Activated CD8-positive, alpha-beta memory T cell treated with anti-CD3 and anti-CD28 coated beads for 36 hours (primary cell): Measurements from ENCODE around the gene HLA-F. TPM values are rescaled to one million over a fixed set of nuclear protein-coding genes. Genes with fewer than 3 reads are reported as not detected.

Source experiments
- CTCF ChIA-PET: fragments of 350-600 bp; sonication (Branson Sonifier 250); formaldehyde crosslinking; loops from one replicate; lab custom pipeline; 2021; ENCODE audit warnings: antibody characterized with exemption; lab: Charles Lee
- POLR2A ChIA-PET: fragments of 350-600 bp; sonication (Branson Sonifier 250); formaldehyde crosslinking; loops from one replicate; lab custom pipeline; 2021; ENCODE audit warnings: antibody characterized with exemption; lab: Charles Lee
- total RNA-seq, 2 experiments: library from RNA; stranded (reverse); gene quantifications; one replicate each; pipeline ENCODE4 v1.2.3, GENCODE V29; 2021

HLA-F gene
- total RNA-seq, result 100 to 1,000 TPM; 135 to 136 TPM

- ChIA-PET CTCF (interaction anchor here (0.7 to 1.2 kb wide), 2 partner anchors 11 to 13 kb away, joined by 3 to 4 read pairs; no protein-coding TSS in a partner anchor), POLR2A (no interaction called here)
These were observed at the start of gene HLA-F for GRCh38 chr6:29723262-29723665. Gene HLA-F, plus strand, starts transcription at chr6:29723434. Its CDS starts 30 bp downstream, at chr6:29723464.

- ChIA-PET POLR2A (no interaction called here), CTCF (no interaction called here)
These were observed 49.2 kb upstream of the HLA-F start for GRCh38 chr6:29674008-29674407.

GRCh38 chr6:29675561-29675960 lies 47.7 kb upstream of the HLA-F start:
- ChIA-PET CTCF (interaction anchor here (1.4 kb wide), 1 partner anchor 22 kb away, joined by 6 read pairs; no protein-coding TSS in a partner anchor), POLR2A (no interaction called here)

DNA sequence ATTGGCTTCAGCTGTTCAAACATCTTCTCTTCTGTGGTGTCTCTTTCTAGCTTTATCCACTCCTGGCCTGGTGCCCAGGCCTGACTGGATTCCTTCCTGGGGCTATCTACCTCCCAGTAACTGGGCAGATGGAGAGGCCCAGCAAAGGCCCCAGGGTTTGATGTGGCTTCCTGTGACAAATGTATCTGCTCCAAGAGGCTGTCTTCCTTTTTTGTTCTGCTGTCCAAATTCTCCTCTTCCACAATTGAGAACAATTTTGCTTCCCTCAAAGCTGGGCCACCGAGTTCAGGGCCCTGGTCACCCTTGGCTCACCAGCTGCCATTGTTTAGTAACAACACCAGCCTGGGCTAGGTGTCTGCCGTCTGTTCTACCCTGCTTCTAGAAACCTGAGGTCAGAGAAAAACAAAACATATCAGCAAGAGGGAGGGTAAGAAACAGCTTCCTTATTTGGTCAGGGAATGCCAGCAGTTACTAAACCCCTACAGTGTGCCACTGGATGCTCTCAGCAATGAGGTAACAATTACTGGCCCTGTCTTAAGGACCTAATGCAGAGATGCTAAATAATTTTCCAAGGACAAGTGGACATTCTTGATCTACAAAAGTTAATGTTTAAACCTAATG lies 46.1 kb upstream of the HLA-F start:
- ChIA-PET CTCF (no interaction called here), POLR2A (no interaction called here)

DNA sequence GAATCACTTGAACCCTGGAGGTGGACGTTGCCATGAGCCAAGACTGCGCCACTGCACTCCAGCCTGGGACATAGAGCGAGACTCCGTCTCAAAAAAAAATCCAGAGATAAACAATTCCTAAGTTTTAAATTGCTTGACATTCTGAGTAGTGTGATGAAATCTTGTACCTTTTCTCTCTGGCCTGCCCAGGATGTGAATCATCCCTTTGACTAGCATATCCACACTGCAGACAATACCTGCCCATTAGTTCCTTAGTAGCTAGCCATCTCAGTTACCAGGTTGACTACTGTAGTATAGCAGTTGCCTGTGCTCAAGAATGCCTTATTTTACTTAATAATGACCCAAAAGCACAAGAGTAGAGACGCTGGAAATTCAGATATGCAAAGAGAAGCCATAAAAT lies 45.1 kb upstream of the HLA-F start:
- CTCF ChIA-PET, result no interaction called here
- POLR2A ChIA-PET, result no interaction called here

DNA sequence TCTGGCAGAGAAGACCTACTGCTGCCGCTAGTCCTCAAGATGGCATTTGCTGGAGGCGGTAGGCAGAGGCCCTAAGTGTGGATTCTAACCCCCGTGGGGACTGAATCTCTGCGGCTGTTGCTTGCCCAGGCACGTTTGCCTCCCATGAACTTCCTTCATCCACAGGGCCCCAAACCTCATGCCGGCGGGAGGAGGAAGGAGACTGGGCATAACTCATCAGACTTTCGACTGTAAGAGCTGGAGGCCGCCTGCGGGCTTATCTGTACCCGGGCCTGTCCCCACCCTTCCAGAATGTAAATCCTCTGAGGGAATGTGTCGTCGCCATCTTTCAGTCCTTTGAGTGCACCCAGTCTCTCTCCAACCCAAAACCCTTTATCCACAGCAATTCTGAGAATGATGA lies 43.3 kb upstream of the HLA-F start:
- ChIA-PET CTCF (interaction anchor here (0.6 to 1.9 kb wide), 3 partner anchors 27 to 1600 kb away, joined by 3 to 8 read pairs (median 3); partner anchors contain the start of gene ZNF165), POLR2A (no interaction called here)

DNA sequence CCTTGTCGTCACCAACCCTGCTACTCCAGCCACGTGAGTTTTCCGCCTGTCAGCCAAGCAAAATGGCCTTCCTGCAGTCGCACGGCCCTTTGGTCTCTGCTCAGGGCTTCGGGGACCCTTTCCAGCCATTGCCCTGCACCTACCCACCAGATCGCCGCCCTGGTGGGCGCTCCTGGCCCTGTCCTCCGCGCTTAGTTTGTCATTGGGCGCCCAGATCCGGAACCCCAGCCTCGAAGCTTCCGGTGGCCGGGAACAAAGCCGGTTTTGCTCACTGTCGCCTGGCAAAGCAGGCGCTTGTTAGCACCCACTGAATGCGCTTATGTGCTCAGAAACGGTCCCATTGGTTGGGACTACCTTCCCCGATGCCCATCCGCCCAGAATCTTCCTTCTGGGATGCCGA lies 42.8 kb upstream of the HLA-F start:
- ChIA-PET CTCF (interaction anchor here (0.6 to 1.9 kb wide), 4 partner anchors 28 to 1600 kb away, joined by 3 to 8 read pairs (median 3); partner anchors contain the start of gene ZNF165), POLR2A (no interaction called here)

- ChIA-PET POLR2A (interaction anchor here (0.6 kb wide), 1 partner anchor 284 kb away, joined by 10 read pairs; no protein-coding TSS in a partner anchor), CTCF (interaction anchor here (0.6 to 1.9 kb wide), 4 partner anchors 28 to 46 kb away, joined by 3 to 8 read pairs (median 3); no protein-coding TSS in a partner anchor)
These were observed 42.3 kb upstream of the HLA-F start, which contains the start of gene ZFP57 for GRCh38 chr6:29680904-29681303. Gene ZFP57, minus strand, starts transcription at chr6:29681152. Its CDS starts 4,149 bp downstream, at chr6:29677003.

GRCh38 chr6:29681811-29682210 lies 41.4 kb upstream of the HLA-F start:
- CTCF ChIA-PET, result interaction anchor here (1.2 to 1.9 kb wide), 2 partner anchors 29 to 32 kb away, joined by 3 to 8 read pairs; no protein-coding TSS in a partner anchor
- POLR2A ChIA-PET, result no interaction called here

DNA sequence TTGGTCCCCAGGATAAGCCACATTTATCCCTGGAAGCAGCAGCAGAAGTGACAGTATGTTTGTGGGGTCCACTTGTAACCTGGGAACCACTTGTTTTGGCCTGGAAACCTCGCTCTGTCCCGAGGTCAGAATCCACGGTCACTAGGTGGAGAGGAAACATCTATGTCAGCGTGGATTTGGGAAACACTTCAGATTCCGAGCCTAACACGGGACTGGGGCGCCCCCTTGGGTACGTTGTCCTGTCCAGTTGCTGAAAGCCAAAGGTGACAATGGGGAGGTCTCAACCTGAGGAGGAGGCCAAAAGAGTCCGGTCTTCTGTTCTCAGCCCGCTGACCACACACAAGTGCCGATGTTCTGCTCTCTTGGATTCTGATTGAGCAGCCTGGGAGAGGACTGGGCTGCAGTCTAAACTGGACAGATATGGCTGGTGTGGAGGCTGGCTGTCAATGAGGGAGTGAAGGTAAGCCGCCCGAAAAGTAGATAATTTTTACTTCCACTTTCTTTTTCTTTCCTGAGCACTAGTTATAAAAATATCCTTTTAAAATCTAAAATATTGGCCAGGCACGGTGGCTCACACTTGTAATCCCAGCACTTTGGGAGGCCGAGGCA lies 37.4 kb upstream of the HLA-F start:
- ChIA-PET POLR2A (no interaction called here), CTCF (no interaction called here)

DNA sequence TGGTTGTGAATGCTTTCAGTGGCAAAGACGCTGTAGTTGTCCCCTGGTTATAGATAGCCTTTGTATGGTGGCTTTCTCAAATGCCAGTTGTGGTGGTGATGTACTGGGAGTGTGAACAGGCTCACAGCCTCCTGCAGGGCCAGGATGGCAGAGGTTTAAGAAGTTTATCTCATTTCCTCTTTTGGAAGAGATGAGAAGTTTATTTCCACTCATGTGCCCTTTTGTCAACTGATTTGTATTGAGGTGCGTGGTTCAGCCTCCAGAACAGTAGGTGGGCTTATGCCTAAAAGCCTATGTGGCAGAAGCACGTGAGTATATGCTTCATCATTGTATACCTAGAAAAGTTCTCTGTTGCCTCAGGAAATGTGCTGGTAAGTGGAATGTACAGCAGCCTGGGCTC lies 28.6 kb upstream of the HLA-F start:
- CTCF ChIA-PET, result interaction anchor here (0.7 to 0.9 kb wide), 2 partner anchors 12 to 41 kb away, joined by 3 to 4 read pairs; no protein-coding TSS in a partner anchor
- POLR2A ChIA-PET, result no interaction called here

DNA sequence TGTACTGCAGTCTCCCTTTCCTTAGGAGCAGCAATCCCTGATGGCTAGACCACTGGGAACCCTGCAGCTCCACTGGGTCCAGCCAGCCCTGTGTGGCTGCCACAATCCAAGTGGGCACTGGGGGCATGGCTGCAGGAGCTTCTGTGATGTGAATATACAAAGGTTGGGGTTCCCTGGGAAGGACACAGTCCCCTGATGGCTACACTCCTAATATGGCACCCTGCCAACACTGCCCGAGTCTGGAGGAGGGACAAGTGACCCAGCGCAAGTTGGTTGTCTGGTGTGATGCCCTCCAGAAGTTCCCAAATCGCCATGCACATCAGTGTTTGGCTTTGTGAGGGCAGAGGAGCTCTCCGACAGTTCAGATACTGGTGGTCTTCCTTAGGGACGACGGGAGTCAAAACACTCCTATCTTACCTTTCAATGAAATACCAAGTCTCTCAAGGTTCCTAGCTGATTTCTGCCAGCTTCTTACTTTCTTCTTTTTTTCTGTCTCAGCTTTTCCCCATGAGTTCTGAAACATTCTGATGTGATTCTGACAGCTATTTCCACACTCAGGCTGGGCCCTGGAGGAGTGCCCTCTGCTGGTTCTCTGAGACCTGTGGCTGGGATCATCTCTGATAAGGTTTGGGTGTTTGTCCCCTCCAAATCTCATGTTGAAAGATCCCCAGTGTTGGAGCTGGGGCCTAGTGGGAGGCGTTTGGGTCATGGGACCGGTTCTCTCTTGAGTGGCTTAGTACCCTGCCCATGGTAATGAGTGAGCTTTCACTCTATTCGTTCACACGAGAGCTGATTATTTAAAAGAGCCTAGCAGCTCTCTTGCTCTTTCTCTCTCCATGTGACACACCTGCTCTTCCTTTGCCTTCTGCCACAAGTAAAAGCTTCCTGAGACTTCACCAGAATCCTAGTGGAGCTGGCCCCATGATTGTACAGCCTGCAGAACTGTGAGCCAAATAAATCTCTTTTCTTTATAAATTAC lies 26.8 kb upstream of the HLA-F start:
- ChIA-PET CTCF (interaction anchor here (1.1 to 1.9 kb wide), 5 partner anchors 9 to 46 kb away, joined by 3 to 7 read pairs (median 4); no protein-coding TSS in a partner anchor), POLR2A (no interaction called here)

DNA sequence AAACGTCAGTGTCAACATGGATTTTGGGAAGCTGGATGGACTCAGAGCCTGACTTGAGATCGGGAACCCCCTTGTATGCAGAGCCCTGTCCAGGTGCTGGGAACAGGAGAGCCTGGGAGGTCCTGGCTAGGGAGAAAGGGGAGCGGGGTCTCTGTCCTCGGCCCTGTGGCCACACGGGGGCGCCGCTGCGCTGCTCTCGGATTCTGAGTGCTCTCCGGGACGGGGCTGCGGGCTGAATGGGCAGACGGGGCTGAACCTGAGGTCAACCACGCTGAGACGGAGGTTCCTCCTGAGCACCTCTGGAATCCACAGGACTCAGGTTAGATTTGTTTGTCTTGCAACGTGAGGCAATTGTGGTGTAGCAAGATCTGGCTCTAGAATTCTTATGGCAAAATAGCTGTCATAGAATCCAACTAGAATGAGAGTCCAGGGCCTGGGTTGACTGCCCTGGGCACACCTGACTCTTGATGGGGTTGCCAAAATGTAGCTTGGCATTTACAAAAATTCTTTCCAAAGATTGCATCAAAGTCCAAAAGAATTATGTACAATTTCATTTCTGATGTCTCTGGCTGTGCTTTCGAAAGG lies 20.6 kb upstream of the HLA-F start:
- POLR2A ChIA-PET, result no interaction called here
- CTCF ChIA-PET, result interaction anchor here (0.7 to 1.5 kb wide), 3 partner anchors 24 to 133 kb away, joined by 3 read pairs; no protein-coding TSS in a partner anchor

- ChIA-PET POLR2A (no interaction called here), CTCF (interaction anchor here (1.0 to 2.1 kb wide), 5 partner anchors 9 to 130 kb away, joined by 3 to 7 read pairs (median 3); no protein-coding TSS in a partner anchor)
These were observed 17.6 kb upstream of the HLA-F start for GRCh38 chr6:29705389-29706231.

GRCh38 chr6:29708432-29709179 lies 14.6 kb upstream of the HLA-F start:
- POLR2A ChIA-PET, result interaction anchor here (1.4 kb wide), 1 partner anchor 14 kb away, joined by 5 read pairs; no protein-coding TSS in a partner anchor
- CTCF ChIA-PET, result interaction anchor here (1.2 to 3.1 kb wide), 7 partner anchors 8 to 127 kb away, joined by 3 to 12 read pairs (median 4); no protein-coding TSS in a partner anchor

DNA sequence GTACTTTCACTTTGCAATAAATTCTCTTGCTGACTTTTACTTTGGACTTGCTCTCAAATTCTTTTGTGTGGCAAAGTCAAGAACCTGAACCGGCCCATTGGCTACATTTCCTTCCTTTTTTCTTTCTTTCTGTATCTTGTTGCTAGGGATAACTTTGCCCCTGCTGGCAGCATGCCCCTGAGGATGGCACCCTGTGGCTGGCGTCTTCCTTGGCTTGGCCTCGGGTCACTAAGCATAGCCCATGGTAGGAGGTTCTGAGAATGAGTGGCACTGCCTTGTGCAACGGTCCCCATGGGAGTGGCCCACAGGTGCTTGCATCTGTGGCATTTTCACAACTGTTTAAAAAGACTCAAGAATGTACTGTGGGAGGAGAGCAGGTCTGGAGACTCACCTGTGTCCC lies 14.0 kb upstream of the HLA-F start:
- POLR2A ChIA-PET, result interaction anchor here (1.4 kb wide), 1 partner anchor 13 kb away, joined by 5 read pairs; no protein-coding TSS in a partner anchor
- CTCF ChIA-PET, result interaction anchor here (1.2 to 3.1 kb wide), 7 partner anchors 8 to 126 kb away, joined by 3 to 12 read pairs (median 4); no protein-coding TSS in a partner anchor
